Gastrocnemius medialis (tissue), 4 donors: ENCODE measurements around the gene GALNT2. TPM values are rescaled to one million over a fixed set of nuclear protein-coding genes. Genes with fewer than 3 reads are reported as not detected.

Experiments used
- ATAC-seq, 2 donors: fragments of 150-250 bp; one replicate each; pipeline ENCODE4 v1.9.1; 2016
- DNase-seq, 2 donors: peaks; one replicate each; pipeline ENCODE4 v3.0.0-alpha.2; 2019
- H3K27ac ChIP-seq, 4 donors: fragments of 200-600 bp; sonication (generic); 1 replicate in 1 of 4; 2 replicates in 3 of 4; pipeline ENCODE4 v1.5.1; 2016 to 2018; ENCODE audit warnings: mild to moderate bottlenecking in 2 of 4, moderate library complexity in 1 of 4
- H3K27me3 ChIP-seq, 3 donors: fragments of 200-600 bp; sonication (generic) in 2 of 3; 1 replicate in 1 of 3; 2 replicates in 2 of 3; pipeline versions ENCODE4 v1.5.1 to v1.6.0; 2016 to 2019; ENCODE audit warnings: mild to moderate bottlenecking in 1 of 3, moderate library complexity in 1 of 3
- H3K36me3 ChIP-seq, 2 donors: fragments of 200-600 bp; sonication (generic) in 1 of 2; one replicate each; pipeline ENCODE4 v1.5.1; 2017 to 2018
- H3K4me1 ChIP-seq, 2 donors: fragments of 200-600 bp; sonication (generic) in 1 of 2; one replicate each; pipeline ENCODE4 v1.5.1; 2016 to 2017; ENCODE audit warnings: mild to moderate bottlenecking in 2 of 2
- H3K4me3 ChIP-seq, 4 donors: fragments of 200-600 bp; sonication (generic) in 3 of 4; 1 replicate in 1 of 4; 2 replicates in 3 of 4; pipeline ENCODE4 v1.5.1; 2016 to 2019; ENCODE audit warnings: mild to moderate bottlenecking in 2 of 4
- H3K9me3 ChIP-seq, 3 donors: fragments of 200-600 bp; sonication (generic) in 2 of 3; 1 replicate in 1 of 3; 2 replicates in 2 of 3; pipeline ENCODE4 v1.5.1; 2016 to 2019
- CTCF ChIP-seq, 5 experiments: fragments of 450-650 bp in 3 of 5; fragments of 200-600 bp in 2 of 5; sonication (generic) in 2 of 5; IDR thresholded peaks in 4 of 5; conservative IDR thresholded peaks in 1 of 5; 1 replicate in 4 of 5; 2 replicates in 1 of 5; pipeline ENCODE4 v1.5.1; 2016 to 2019; ENCODE audit warnings: antibody characterized with exemption in 5 of 5, mild to moderate bottlenecking in 3 of 5, moderate library complexity in 3 of 5
- POLR2A ChIP-seq, 2 donors: fragments of 450-650 bp; IDR thresholded peaks; one replicate each; pipeline ENCODE4 v1.6.1; 2017; ENCODE audit warnings: antibody characterized with exemption in 2 of 2, mild to moderate bottlenecking in 2 of 2, moderate library complexity in 2 of 2
- in situ Hi-C, 4 donors: fragments of 200-750 bp; cut with MboI; loops; one replicate each; pipeline versions ENCODE4 v1.15.0 to v1.8.0; 2017; ENCODE audit warnings: low sequenced_read_pairs in 4 of 4
- intact Hi-C: fragments of 100-400 bp; cut with DNase I; formaldehyde crosslinking; loops from one replicate; pipeline ENCODE4 v1.15.1; 2023; ENCODE audit warnings: low total_unique reads
- total RNA-seq, 4 donors: library from RNA; depleted of rRNA; stranded (reverse); fragments of >200 nt; gene quantifications; one replicate each; pipeline versions ENCODE4 v1.1.0 to v1.2.3, GENCODE V29; 2016

The GALNT2 gene
- total RNA-seq, 4 donors from 2014 or later = 73.7 to 106 (median 78.3) TPM

GRCh38 chr1:230083746-230084407 lies 16.8 kb downstream of the GALNT2 start:
- Histone ChIP-seq H3K9me3 (no peaks in the 10 kb centered on the region), H3K4me3 (no peak overlapping the region), H3K4me1 (peaks cover 67 to 75% of the 10 kb centered on the region in 2 donors), H3K27me3 (no peaks in the 10 kb centered on the region), H3K27ac (peak overlapping the region; percentile 57 to 77 (median 72)), H3K36me3 (no peaks in the 10 kb centered on the region)
- TF ChIP-seq CTCF (IDR thresholded peaks at IDR 0.05 in 4 of 5, conservative IDR thresholded peaks at IDR 0.05 in 1 of 5) (no peak), POLR2A (IDR thresholded peaks at IDR 0.05) (no peak)
- in situ Hi-C loops (no loop called here), intact Hi-C loops (no loop called here)
- no peak for DNase-seq
- no peak for ATAC-seq

- H3K27ac ChIP-seq = peak overlapping the region; percentile 57 to 77 (median 72)
- peaks cover 60 to 70% of the 10 kb centered on the region in 2 donors for H3K4me1 ChIP-seq
- no peaks in the 10 kb centered on the region for H3K27me3 ChIP-seq
- in situ Hi-C loops (no loop called here), intact Hi-C loops (no loop called here)
- H3K9me3 ChIP-seq = no peaks in the 10 kb centered on the region
- DNase-seq = peak; percentile 61 to 64
- TF ChIP-seq CTCF (IDR thresholded peaks at IDR 0.05 in 4 of 5, conservative IDR thresholded peaks at IDR 0.05 in 1 of 5) (no peak), POLR2A (IDR thresholded peaks at IDR 0.05) (no peak)
- ATAC-seq = peak; percentile 78 to 86
- no peaks in the 10 kb centered on the region for H3K36me3 ChIP-seq
- H3K4me3 ChIP-seq = no peak overlapping the region
Observed at GRCh38 chr1:230084408-230085177, 17.6 kb downstream of the GALNT2 start.

- H3K4me1 ChIP-seq = peaks cover 59 to 70% of the 10 kb centered on the region in 2 donors
- H3K9me3 ChIP-seq = no peaks in the 10 kb centered on the region
- in situ Hi-C loops = no loop called here
- H3K36me3 ChIP-seq = no peaks in the 10 kb centered on the region
- ATAC-seq = no peak
- no peaks in the 10 kb centered on the region for H3K27me3 ChIP-seq
- TF ChIP-seq CTCF (IDR thresholded peaks at IDR 0.05 in 4 of 5, conservative IDR thresholded peaks at IDR 0.05 in 1 of 5) (no peak), POLR2A (IDR thresholded peaks at IDR 0.05) (no peak)
- no peak for DNase-seq
- no peak overlapping the region for H3K4me3 ChIP-seq
- intact Hi-C loops = no loop called here
- H3K27ac ChIP-seq = peak overlapping the region in 3 of 4 donors; percentile 70 to 77 (median 74)
Observed at GRCh38 chr1:230085178-230085515, 18.1 kb downstream of the GALNT2 start.

- H3K4me1 ChIP-seq = peaks cover 55 to 67% of the 10 kb centered on the region in 2 donors
- no peaks in the 10 kb centered on the region for H3K9me3 ChIP-seq
- intact Hi-C loops (no loop called here), in situ Hi-C loops (no loop called here)
- peak overlapping the region in 1 of 4 donors; percentile 77 for H3K27ac ChIP-seq
- TF ChIP-seq POLR2A (IDR thresholded peaks at IDR 0.05) (no peak), CTCF (IDR thresholded peaks at IDR 0.05 in 4 of 5, conservative IDR thresholded peaks at IDR 0.05 in 1 of 5) (no peak)
- ATAC-seq = no peak
- no peaks in the 10 kb centered on the region for H3K27me3 ChIP-seq
- no peak for DNase-seq
- no peaks in the 10 kb centered on the region for H3K36me3 ChIP-seq
- no peak overlapping the region for H3K4me3 ChIP-seq
Observed at GRCh38 chr1:230086151-230086550, 19.1 kb downstream of the GALNT2 start.
